Ramos (cell line): ENCODE data around the gene FANCM.

Source experiments
- in situ Hi-C: fragments of 300-500 bp; cut with MboI; formaldehyde crosslinking; loops from one replicate; pipeline ENCODE4 v1.14.3; 2022; ENCODE audit warnings: low sequenced_read_pairs; ENCODE audit not compliant: unreplicated experiment

The FANCM gene, protein sequence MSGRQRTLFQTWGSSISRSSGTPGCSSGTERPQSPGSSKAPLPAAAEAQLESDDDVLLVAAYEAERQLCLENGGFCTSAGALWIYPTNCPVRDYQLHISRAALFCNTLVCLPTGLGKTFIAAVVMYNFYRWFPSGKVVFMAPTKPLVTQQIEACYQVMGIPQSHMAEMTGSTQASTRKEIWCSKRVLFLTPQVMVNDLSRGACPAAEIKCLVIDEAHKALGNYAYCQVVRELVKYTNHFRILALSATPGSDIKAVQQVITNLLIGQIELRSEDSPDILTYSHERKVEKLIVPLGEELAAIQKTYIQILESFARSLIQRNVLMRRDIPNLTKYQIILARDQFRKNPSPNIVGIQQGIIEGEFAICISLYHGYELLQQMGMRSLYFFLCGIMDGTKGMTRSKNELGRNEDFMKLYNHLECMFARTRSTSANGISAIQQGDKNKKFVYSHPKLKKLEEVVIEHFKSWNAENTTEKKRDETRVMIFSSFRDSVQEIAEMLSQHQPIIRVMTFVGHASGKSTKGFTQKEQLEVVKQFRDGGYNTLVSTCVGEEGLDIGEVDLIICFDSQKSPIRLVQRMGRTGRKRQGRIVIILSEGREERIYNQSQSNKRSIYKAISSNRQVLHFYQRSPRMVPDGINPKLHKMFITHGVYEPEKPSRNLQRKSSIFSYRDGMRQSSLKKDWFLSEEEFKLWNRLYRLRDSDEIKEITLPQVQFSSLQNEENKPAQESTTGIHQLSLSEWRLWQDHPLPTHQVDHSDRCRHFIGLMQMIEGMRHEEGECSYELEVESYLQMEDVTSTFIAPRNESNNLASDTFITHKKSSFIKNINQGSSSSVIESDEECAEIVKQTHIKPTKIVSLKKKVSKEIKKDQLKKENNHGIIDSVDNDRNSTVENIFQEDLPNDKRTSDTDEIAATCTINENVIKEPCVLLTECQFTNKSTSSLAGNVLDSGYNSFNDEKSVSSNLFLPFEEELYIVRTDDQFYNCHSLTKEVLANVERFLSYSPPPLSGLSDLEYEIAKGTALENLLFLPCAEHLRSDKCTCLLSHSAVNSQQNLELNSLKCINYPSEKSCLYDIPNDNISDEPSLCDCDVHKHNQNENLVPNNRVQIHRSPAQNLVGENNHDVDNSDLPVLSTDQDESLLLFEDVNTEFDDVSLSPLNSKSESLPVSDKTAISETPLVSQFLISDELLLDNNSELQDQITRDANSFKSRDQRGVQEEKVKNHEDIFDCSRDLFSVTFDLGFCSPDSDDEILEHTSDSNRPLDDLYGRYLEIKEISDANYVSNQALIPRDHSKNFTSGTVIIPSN (N-terminal part only)

DNA sequence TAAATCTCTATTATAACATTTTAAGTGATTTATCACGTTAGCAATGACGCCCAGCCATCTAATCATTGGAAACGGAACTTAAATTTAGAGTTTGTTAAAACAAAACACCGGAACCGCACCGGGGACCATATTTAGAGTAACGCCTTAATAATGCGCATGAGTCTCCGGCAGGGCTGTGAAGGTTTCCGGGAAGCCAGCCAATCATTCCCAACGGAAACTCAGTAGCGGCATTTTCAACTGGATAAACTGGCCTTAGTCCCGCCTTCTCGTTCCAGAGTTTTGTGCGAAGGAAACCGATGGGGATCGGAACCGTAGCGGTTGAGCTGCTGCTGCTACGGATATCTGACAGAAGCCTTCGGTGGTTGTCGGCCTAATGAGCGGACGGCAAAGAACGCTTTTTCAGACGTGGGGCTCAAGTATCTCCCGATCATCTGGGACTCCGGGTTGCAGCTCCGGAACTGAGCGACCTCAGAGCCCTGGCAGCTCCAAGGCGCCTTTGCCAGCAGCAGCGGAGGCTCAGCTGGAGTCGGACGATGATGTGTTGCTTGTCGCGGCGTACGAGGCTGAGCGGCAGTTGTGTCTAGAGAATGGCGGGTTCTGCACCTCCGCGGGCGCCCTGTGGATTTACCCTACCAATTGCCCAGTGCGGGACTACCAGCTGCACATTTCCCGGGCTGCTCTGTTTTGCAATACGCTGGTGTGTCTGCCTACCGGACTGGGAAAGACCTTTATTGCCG, at the start of gene FANCM:
TSS of gene FANCM (plus strand) at position 272 of the 737 bp plus-strand sequence. CDS start at position 374, 102 bp downstream.
- in situ Hi-C loops: no loop called here

- in situ Hi-C loops: no loop called here
Measured at GRCh38 chr14:45089813-45090212, 45.9 kb upstream of the FANCM start.

DNA sequence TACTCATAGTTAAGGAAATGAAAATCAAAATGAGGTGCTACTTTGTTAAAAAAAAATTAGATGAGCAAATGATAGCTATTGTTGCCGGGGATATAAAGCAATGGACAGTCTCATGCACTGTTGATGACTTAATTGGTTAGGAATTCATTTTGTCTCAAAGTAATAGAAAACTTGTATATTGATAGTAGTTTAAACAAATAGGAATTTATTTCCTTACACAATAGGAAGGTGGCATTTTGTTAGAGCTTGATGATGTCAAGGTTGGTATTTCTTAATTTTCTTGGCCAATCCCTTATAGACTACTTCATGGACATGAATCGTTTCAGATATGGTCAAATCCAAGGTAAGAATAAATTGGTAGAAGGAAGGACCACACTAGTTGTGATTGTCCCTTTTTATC, 44.0 kb upstream of the FANCM start:
- in situ Hi-C loops: no loop called here

DNA sequence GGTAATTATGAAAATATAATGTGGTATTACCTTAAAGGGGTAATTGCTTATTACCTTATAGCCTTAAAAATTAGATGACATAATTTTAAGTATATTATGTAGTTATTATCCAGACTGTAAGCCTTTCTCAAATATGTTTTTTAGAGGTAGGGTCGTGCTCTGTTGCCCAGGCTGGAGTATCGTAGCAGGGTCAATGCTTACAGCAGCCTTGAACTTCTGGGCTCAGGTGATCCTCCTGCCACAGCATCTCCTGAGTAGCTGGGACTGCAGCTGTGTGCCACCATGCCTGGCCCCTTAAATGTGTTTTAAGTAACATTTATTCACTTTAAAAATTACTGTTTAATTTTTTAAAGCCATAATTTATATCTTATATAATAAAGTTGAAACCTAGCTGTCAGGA, 41.5 kb upstream of the FANCM start:
- in situ Hi-C loops: no loop called here

GRCh38 chr14:45095143-45095542, 40.6 kb upstream of the FANCM start:
- in situ Hi-C loops: no loop called here

GRCh38 chr14:45096218-45096617, 39.5 kb upstream of the FANCM start:
- in situ Hi-C loops: no loop called here

GRCh38 chr14:45103806-45104205, 31.9 kb upstream of the FANCM start:
- in situ Hi-C loops: no loop called here

GRCh38 chr14:45104561-45104960, 31.2 kb upstream of the FANCM start:
- in situ Hi-C loops: no loop called here

- in situ Hi-C loops: no loop called here
Measured at GRCh38 chr14:45112896-45113781, 22.6 kb upstream of the FANCM start.

DNA sequence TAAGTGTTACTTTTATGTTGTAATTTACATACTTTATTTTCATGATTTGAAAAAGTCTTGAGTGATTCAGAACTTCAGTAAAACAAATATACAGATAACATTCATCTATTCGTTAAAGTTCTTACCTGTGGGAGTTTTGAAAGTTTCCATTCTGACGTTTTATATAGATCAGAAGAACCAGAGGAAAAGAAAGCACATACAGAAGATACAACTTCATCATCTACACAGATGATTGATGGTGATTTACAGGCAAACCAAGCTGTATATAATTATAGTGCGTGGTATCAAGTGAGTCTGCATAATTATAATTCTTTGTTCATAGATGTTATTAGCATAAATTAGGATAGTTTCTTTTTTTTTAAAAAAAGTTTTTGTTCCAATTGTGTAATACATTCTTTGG, 21.4 kb upstream of the FANCM start:
- in situ Hi-C loops: no loop called here

DNA sequence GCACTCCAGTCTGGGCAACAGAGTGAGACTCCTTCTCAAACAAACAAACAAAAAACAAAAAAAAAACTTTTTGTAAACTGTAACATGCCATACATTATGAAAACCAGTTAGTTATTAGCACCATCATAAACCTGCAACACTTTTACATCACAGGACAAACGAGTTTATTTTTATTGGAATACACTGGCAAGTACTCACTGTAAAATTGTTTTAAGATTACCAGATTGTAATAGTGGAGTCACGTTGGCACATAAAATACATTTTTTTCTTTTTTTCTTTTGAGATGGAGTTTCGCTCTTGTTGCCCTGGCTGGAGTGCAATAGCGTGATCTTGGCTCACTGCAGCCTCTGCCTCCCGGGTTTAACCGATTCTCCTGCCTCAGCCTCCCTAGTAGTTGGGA, 17.1 kb upstream of the FANCM start:
- in situ Hi-C loops: no loop called here

GRCh38 chr14:45120096-45120495, 15.6 kb upstream of the FANCM start:
- in situ Hi-C loops: no loop called here

GRCh38 chr14:45123271-45123670, 12.5 kb upstream of the FANCM start:
- in situ Hi-C loops: no loop called here

GRCh38 chr14:45125754-45126153, 10.0 kb upstream of the FANCM start:
- in situ Hi-C loops: no loop called here

GRCh38 chr14:45128963-45129629, 6.6 kb upstream of the FANCM start:
- in situ Hi-C loops: no loop called here

DNA sequence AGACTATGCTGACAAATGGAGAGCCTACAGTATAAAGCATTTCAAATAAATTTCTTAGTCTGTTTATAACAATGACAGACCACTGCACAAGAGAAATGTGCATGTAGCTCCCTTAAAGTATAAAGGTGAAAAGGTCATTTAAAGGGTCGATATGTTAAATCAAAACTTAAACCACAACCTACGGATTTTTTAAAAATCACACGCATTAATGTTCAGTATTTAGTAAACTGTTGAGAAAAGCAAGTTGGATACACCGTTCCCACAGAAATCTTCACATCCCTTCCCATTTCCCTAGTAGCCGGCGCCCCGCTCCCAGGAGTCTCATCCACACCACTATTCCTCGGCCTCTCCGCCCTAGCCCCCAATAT, 2.1 kb upstream of the FANCM start:
- in situ Hi-C loops: no loop called here

DNA sequence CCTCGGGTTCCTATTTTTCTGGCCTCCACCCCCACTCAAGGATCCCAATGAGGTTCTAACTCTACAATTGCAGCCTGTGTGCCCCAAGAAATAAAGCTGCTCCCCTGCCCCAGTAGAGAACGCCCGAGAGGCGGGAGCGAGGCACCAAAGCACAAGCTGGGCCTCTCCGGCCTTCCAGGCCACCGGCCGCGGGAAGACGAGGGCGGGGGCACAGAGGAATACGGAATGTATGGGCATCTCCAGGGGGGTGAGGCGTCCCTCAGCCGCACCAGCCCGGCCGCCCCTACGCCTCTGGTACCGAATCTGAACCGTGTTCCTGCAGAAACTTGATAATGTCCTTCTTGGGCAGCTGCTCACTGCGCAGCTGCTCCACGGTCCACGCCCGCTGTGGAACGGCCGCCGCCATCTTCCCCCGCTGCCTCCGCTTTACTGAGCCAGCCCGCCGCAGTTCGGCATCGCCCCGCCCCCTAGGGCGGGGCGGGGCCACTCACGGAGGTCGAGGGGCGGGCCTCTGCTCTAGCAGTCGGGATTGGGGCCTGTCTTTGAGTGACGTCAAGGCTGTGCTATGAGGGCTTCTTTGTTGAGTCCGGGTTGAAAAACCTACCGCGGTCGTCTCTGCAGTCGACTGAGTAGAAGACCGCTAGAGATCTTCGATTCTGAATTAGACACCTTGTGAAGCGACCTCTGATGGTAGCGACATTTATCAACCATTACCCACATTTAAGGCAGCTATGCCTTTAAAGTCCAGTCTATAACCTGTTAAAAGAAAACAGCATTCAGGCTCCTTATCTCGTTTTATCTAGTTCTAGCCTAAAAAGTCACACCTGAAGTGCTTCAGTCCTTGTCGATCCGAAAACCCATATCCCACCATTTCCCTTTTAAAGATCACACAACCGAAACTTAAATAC, 1.4 kb upstream of the FANCM start, which contains the start of gene FKBP3:
TSS of gene FKBP3 (minus strand) at position 431 of the 908 bp plus-strand sequence. CDS start at position 406, 25 bp downstream.
- in situ Hi-C loops: no loop called here
